Urinary bladder (tissue), 4 donors: ENCODE data around the gene TNRC6C. TPM values are rescaled to one million over a fixed set of nuclear protein-coding genes. Genes with fewer than 3 reads are reported as not detected.

Experiments
- DNase-seq: peaks from one replicate; pipeline ENCODE4 v3.0.0-alpha.2; 2015; ENCODE audit errors: extremely low spot score
- H3K27ac ChIP-seq: one replicate; pipeline ENCODE4 v1.5.1; 2013; ENCODE audit warnings: low read depth, mild to moderate bottlenecking, moderate library complexity
- H3K36me3 ChIP-seq: one replicate; pipeline ENCODE4 v1.6.1; 2013; ENCODE audit warnings: mild to moderate bottlenecking, moderate library complexity; ENCODE audit not compliant: insufficient read depth
- H3K4me1 ChIP-seq: one replicate; pipeline ENCODE4 v1.6.1; 2013; ENCODE audit warnings: mild to moderate bottlenecking, moderate library complexity; ENCODE audit not compliant: insufficient read depth
- H3K4me3 ChIP-seq: one replicate; pipeline ENCODE4 v1.5.1; 2013; ENCODE audit warnings: low read depth, low read length
- WGBS: extraction: QIAGEN DNeasy Blood & Tissue Kit; methylation state at CpG from one replicate; pipeline ENCODE4 v1.1.7; 2013; 5-methylcytosine and 5-hydroxymethylcytosine counted together
- polyA plus RNA-seq: library from polyadenylated mRNA; stranded (reverse); fragments of 200-250 nt; gene quantifications from one replicate; pipeline ENCODE4 v1.2.3, GENCODE V29; 2013
- small RNA-seq: library from RNA; depleted of rRNA; stranded (forward); fragments of <200 nt; gene quantifications from one replicate; pipeline ENCODE3, GENCODE V24; 2014
- total RNA-seq: library from RNA; depleted of rRNA; stranded (reverse); fragments of >200 nt; gene quantifications from one replicate; pipeline ENCODE4 v1.2.3, GENCODE V29; 2014
- donor health status: healthy with polysubstance abuse.
- donor health status: healthy.

TNRC6C gene
- total and polyA plus RNA-seq, 2 donors = 7.1 to 17.8 TPM

- no peaks in the 10 kb centered on the region for H3K36me3 ChIP-seq
- WGBS = 98% methylated on average over 7 of the region's 7 CpGs
- no peak overlapping the region for H3K27ac ChIP-seq
- no peaks in the 10 kb centered on the region for H3K4me1 ChIP-seq
- no peak for DNase-seq
- H3K4me3 ChIP-seq = no peak overlapping the region
Measured at GRCh38 chr17:78146471-78146869, 188.0 kb downstream of the TNRC6C start.

- no peak for DNase-seq
- no peaks in the 10 kb centered on the region for H3K36me3 ChIP-seq
- H3K4me1 ChIP-seq = no peaks in the 10 kb centered on the region
- H3K27ac ChIP-seq = no peak overlapping the region
- WGBS = 88% methylated on average over 6 of the region's 6 CpGs
- H3K4me3 ChIP-seq = no peak overlapping the region
Measured at GRCh38 chr17:78146881-78147280, 188.4 kb downstream of the TNRC6C start.

- 83% methylated on average over 8 of the region's 8 CpGs for WGBS
- Histone ChIP-seq H3K36me3 (no peaks in the 10 kb centered on the region), H3K4me3 (no peak overlapping the region), H3K4me1 (no peaks in the 10 kb centered on the region), H3K27ac (no peak overlapping the region)
- DNase-seq = no peak
Measured at GRCh38 chr17:78147315-78147998, 189.0 kb downstream of the TNRC6C start.

- no peak overlapping the region for H3K4me3 ChIP-seq
- H3K4me1 ChIP-seq = no peaks in the 10 kb centered on the region
- no peaks in the 10 kb centered on the region for H3K36me3 ChIP-seq
- no peak for DNase-seq
- H3K27ac ChIP-seq = no peak overlapping the region
- WGBS = 76% methylated on average over 14 of the region's 14 CpGs
Measured at GRCh38 chr17:78148286-78149016, 189.9 kb downstream of the TNRC6C start.

GRCh38 chr17:78151514-78152008 lies 193.1 kb downstream of the TNRC6C start:
- DNase-seq = no peak
- Histone ChIP-seq H3K36me3 (no peaks in the 10 kb centered on the region), H3K27ac (no peak overlapping the region), H3K4me3 (no peak overlapping the region), H3K4me1 (no peaks in the 10 kb centered on the region)
- WGBS = 66% methylated on average over 7 of the region's 7 CpGs

GRCh38 chr17:78154903-78155811 lies 196.7 kb downstream of the TNRC6C start:
- Histone ChIP-seq H3K4me3 (no peak overlapping the region), H3K27ac (no peak overlapping the region), H3K36me3 (no peaks in the 10 kb centered on the region), H3K4me1 (no peaks in the 10 kb centered on the region)
- no peak for DNase-seq
- 84% methylated on average over 11 of the region's 11 CpGs for WGBS

Small RNAs within 50 kb of the gene (small RNA-seq; reads per million reads assigned to genes)
- gene RNU1-80P = 0.09 reads per million
- gene RNU6-625P = not detected

Other genes with a start within 250 kb of the TNRC6C start
- 19.5 TPM for gene TMC6, start 170.1 kb downstream of the TNRC6C start, total RNA-seq
- gene TMC6, start 170.1 kb downstream of the TNRC6C start, polyA plus RNA-seq = 23.4 TPM
- 2.7 TPM for gene TMC8, start 172.1 kb downstream of the TNRC6C start, total RNA-seq
- 3.6 TPM for gene TMC8, start 172.1 kb downstream of the TNRC6C start, polyA plus RNA-seq
- 0.63 TPM for gene C17orf99, start 187.7 kb downstream of the TNRC6C start, total RNA-seq
- gene C17orf99, start 187.7 kb downstream of the TNRC6C start, polyA plus RNA-seq = not detected
- gene SYNGR2, start 209.9 kb downstream of the TNRC6C start, total RNA-seq = 15.0 TPM
- gene SYNGR2, start 209.9 kb downstream of the TNRC6C start, polyA plus RNA-seq = 79.7 TPM
- 16.2 TPM for gene TK1, start 228.3 kb downstream of the TNRC6C start, total RNA-seq
- 3.2 TPM for gene TK1, start 228.3 kb downstream of the TNRC6C start, polyA plus RNA-seq
- 23.5 TPM for gene AFMID, start 228.7 kb downstream of the TNRC6C start, total RNA-seq
- 23.5 TPM for gene AFMID, start 228.7 kb downstream of the TNRC6C start, polyA plus RNA-seq